Bronchial epithelial cell (primary cell): ENCODE results near the gene PLEKHA6. TPM values are rescaled to one million over a fixed set of nuclear protein-coding genes. Genes with fewer than 3 reads are reported as not detected.

Source experiments
- DNase-seq: peaks from one replicate; pipeline ENCODE4 v3.0.0-alpha.2; 2010; ENCODE audit warnings: low read depth
- FAIRE-seq: peaks from 2 replicates; lab custom pipeline; 2011; peaks lifted over from hg19 to GRCh38; lab: Jason Lieb, UNC
- H3K27me3 ChIP-seq: 2 replicates; pipeline ENCODE4 v1.5.1; 2011; ENCODE audit warnings: low read length; ENCODE audit not compliant: control insufficient read depth, insufficient read depth
- H3K36me3 ChIP-seq: 2 replicates; pipeline ENCODE4 v1.5.1; 2011; ENCODE audit warnings: low read length; ENCODE audit not compliant: control insufficient read depth, insufficient read depth
- H3K4me3 ChIP-seq: 2 replicates; pipeline ENCODE4 v1.5.1; 2011; ENCODE audit warnings: mild to moderate bottlenecking, low read depth, low read length, control low read depth
- CTCF ChIP-seq: IDR thresholded peaks from 2 replicates; pipeline ENCODE4 v1.5.1; 2011; ENCODE audit warnings: mild to moderate bottlenecking, moderate library complexity, low read length, control low read depth, inconsistent platforms; ENCODE audit not compliant: insufficient read depth, severe bottlenecking
- total RNA-seq: library from RNA; depleted of rRNA; stranded (reverse); fragments of >200 nt; gene quantifications from 2 replicates; pipeline ENCODE4 v1.2.1, GENCODE V29; 2014

Gene PLEKHA6
- total RNA-seq, 1 donor from 2014 or later, result 2.1 TPM

- H3K36me3 ChIP-seq, result no peaks in the 10 kb centered on the region
- TF ChIP-seq CTCF, result no peak
- FAIRE-seq (no peak), DNase-seq (no peak)
- H3K4me3 ChIP-seq, result no peak overlapping the region
- H3K27me3 ChIP-seq, result no peaks in the 10 kb centered on the region
Measured at GRCh38 chr1:204201348-204202040, 158.2 kb downstream of the PLEKHA6 start.

- DNase-seq (no peak), FAIRE-seq (no peak)
- Histone ChIP-seq H3K36me3 (no peaks in the 10 kb centered on the region), H3K4me3 (no peak overlapping the region), H3K27me3 (no peaks in the 10 kb centered on the region)
- no peak for TF ChIP-seq CTCF
Measured at GRCh38 chr1:204199579-204199978, 160.2 kb downstream of the PLEKHA6 start.

- FAIRE-seq, result peak; percentile 76
- TF ChIP-seq CTCF, result peak; percentile 47
- no peaks in the 10 kb centered on the region for H3K36me3 ChIP-seq
- H3K27me3 ChIP-seq, result no peaks in the 10 kb centered on the region
- peak; percentile 90 for DNase-seq
- H3K4me3 ChIP-seq, result no peak overlapping the region
Measured at GRCh38 chr1:204198348-204199340, 161.1 kb downstream of the PLEKHA6 start.

- H3K36me3 ChIP-seq, result no peaks in the 10 kb centered on the region
- no peaks in the 10 kb centered on the region for H3K27me3 ChIP-seq
- no peak overlapping the region for H3K4me3 ChIP-seq
- FAIRE-seq (no peak), DNase-seq (no peak)
- no peak for TF ChIP-seq CTCF
Measured at GRCh38 chr1:204197068-204197467, 162.7 kb downstream of the PLEKHA6 start.

GRCh38 chr1:204196068-204196795 lies 163.5 kb downstream of the PLEKHA6 start, which contains the start of gene KISS1:
Gene KISS1 (minus strand): TSS chr1:204196491. CDS start chr1:204192876, 3,615 bp downstream.
- Histone ChIP-seq H3K4me3 (no peak within 1 kb of the TSS), H3K27me3 (no peaks in the 10 kb centered on the region), H3K36me3 (no peaks in the 10 kb centered on the region)
- FAIRE-seq (no peak), DNase-seq (no peak)
- TF ChIP-seq CTCF, result no peak
